SK-N-MC (cell line): ENCODE data around the gene TAPT1.

Experiments
- EZH2 ChIP-seq: fragments of 200-600 bp; sonication (generic); IDR thresholded peaks from one replicate; pipeline ENCODE4 v1.6.1; 2017; ENCODE audit warnings: antibody characterized with exemption
- FOXP2 ChIP-seq: optimal IDR thresholded peaks from 2 replicates; pipeline ENCODE3; 2011; ENCODE audit warnings: mild to moderate bottlenecking, moderate library complexity; ENCODE audit not compliant: insufficient read depth; ENCODE audit errors: extremely low read length, control extremely low read depth

DNA sequence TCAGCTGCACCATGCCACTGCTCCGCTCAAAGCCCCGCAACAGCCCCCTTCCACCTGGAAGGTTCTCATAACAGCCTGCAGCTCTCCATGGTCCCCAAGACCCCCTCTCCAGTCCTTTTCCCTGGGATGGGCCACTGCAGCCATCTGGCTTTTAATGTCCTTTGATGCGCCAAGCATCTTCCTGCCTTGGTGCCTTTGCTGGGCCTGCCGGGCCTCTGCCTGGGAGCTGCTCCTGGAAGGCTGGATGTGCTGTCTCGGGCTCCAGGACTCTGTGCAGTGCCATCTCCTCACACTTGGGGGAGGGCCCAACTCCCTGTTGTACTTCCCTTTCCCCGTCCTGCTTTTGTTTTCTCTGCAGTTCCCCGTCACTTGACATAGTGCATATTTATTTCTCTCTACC, 60.3 kb downstream of the TAPT1 start:
- TF ChIP-seq EZH2 (no peak), FOXP2 (no peak)
